Ovary (tissue), 3 donors: ENCODE data around the gene PYGB.

Experiments used
- CTCF ChIP-seq, 3 donors: fragments of 450-650 bp in 2 of 3; fragments of 200-600 bp in 1 of 3; IDR thresholded peaks; one replicate each; pipeline versions ENCODE4 v1.5.1 to v1.8.0; 2016 to 2022; ENCODE audit warnings: antibody characterized with exemption in 3 of 3, mild to moderate bottlenecking in 1 of 3
- EP300 ChIP-seq: sonication (generic); formaldehyde crosslinking; IDR thresholded peaks from one replicate; pipeline ENCODE4 v1.6.1; 2017; ENCODE audit warnings: antibody characterized with exemption
- donor health status: DM: no; HTN: no; CAD: no.

GRCh38 chr20:25292176-25292891 lies 44.4 kb downstream of the PYGB start:
- no peak for TF ChIP-seq CTCF (IDR thresholded peaks at IDR 0.05)
- no peak for TF ChIP-seq EP300
